T-helper 1 cell treated with Interleukin-12 subunit alpha and Interleukin-12 subunit beta and Interleukin-4 antibody, amounts not matched to agents 30 μg/mL and 1 μg/mL, for 36 hours (primary cell): ENCODE results near the gene NPY4R.
"Not testable (repeated sequence)": the region's sequence is repeated elsewhere in the genome, so short reads cannot be mapped to it uniquely, and the experiment has no call there.

ENCODE experiments used
- H3K27ac Mint-ChIP-seq: one replicate; pipeline ENCODE4 v1.8.0; 2021; ENCODE audit warnings: mild to moderate bottlenecking, mixed read lengths
- H3K27me3 Mint-ChIP-seq: one replicate; pipeline ENCODE4 v1.8.0; 2021; ENCODE audit warnings: low read depth, mixed read lengths
- H3K36me3 Mint-ChIP-seq: one replicate; pipeline ENCODE4 v1.8.0; 2021; ENCODE audit warnings: low read depth, mixed read lengths
- H3K4me1 Mint-ChIP-seq: one replicate; pipeline ENCODE4 v1.8.0; 2021; ENCODE audit warnings: low read depth, mixed read lengths
- H3K4me3 Mint-ChIP-seq: one replicate; pipeline ENCODE4 v1.8.0; 2021; ENCODE audit warnings: mild to moderate bottlenecking, moderate library complexity, mixed read lengths
- H3K9me3 Mint-ChIP-seq: one replicate; pipeline ENCODE4 v1.8.0; 2021; ENCODE audit warnings: mixed read lengths

The NPY4R gene

DNA sequence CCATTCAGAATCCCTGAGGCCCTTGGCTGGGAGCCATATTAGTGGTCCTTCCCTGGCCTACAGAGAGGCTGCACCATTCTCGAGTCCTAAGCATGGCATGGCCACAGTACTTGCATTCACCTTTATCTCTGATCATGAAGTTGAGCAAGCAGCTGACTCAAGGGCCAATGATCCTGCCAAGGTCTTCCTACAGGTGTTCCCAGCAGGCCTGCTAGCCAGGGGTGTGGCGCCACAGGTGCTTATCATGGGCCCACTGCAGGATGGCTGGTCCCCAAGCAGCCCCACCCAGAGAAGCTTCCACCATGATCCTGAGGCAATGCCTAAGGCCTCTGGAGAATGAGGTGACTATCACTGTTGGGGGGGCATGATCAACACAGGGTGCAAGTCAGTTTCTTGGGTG is 42.2 kb downstream of the NPY4R start:
- not testable (repeated sequence) for H3K4me3 Mint-ChIP-seq, H3K27me3 Mint-ChIP-seq, H3K36me3 Mint-ChIP-seq, H3K27ac Mint-ChIP-seq, H3K9me3 Mint-ChIP-seq, H3K4me1 Mint-ChIP-seq

DNA sequence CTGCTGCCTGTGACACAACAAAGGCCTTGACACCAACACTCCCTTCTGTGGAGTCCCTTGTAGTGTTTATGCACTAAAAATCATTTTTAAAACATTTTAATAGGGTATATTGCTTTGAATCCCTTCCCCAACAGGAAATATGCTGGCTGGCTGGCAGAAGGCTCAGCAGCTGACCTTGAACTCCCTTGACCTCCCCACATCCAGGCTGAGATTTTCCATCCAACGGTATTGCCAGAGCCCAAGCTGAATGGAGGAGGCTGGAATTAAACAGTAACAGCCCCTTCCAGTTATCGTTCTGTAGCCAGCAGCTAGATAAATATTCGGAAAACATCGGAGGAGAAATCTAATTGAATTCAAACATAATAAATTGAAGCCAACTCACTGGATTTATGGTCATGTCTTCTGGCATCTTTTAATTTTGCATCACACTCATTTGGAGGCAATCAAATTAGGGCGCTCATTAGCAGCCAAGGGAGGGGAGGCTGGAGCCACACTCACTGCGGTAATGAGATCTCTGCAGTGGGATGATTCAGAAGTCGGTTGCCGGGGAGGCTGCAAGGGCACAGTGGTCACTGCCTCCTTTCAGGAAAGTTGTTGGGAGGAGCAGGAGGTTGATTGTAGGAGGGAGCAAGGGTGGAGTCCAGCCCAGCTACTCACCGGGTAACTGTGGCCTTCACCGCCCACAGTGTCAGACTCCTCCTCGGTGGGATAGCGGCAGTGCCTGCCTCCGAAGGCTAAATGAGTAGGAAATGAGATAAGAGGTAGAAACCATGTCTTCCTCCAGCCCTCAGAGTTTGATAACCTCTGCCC is 46.0 kb downstream of the NPY4R start:
- H3K36me3 Mint-ChIP-seq, H3K9me3 Mint-ChIP-seq, H3K27ac Mint-ChIP-seq, H3K4me1 Mint-ChIP-seq, H3K4me3 Mint-ChIP-seq, H3K27me3 Mint-ChIP-seq: not testable (repeated sequence)

DNA sequence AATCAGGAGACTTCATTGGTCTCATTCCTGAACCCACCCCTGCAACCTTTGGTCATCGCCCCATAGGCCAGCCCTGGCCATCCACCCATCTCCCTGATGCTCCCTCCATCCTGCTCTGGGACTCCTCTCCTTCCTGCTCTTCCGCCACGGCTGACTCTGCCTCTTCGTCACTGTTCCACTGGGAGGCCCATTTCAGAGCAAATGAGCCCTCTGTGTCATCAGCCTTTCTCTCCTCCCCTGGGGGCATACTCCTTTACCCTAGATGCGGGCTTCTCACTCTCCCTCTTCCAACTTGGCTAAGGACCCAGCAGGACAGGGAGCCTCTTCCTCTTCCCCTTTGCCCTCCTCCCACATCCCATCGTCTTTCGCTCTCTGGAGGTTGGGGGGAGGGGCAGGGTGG is 47.5 kb downstream of the NPY4R start:
- not testable (repeated sequence) for H3K4me3 Mint-ChIP-seq, H3K27me3 Mint-ChIP-seq, H3K4me1 Mint-ChIP-seq, H3K36me3 Mint-ChIP-seq, H3K9me3 Mint-ChIP-seq, H3K27ac Mint-ChIP-seq

DNA sequence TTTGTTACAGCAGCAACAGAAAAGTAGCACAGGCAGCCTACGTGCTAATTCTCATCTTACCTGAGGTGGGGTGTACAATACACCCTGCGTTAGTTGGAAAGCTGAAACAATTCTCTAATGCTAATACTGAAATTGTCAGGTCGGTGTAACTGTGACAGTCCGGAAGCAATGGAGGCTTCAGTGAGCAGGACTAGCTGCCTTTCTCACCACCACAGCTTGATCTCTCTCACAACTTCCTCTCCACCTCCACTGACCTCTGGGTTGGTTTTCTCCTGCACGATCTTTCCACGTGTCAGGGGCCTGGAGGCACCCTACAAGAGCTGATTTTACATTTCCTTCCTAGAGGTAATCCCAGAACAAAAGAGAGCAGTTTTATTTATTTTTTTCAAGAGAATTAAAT is 50.5 kb downstream of the NPY4R start:
- H3K9me3 Mint-ChIP-seq, H3K36me3 Mint-ChIP-seq, H3K27me3 Mint-ChIP-seq, H3K27ac Mint-ChIP-seq, H3K4me3 Mint-ChIP-seq, H3K4me1 Mint-ChIP-seq: not testable (repeated sequence)

DNA sequence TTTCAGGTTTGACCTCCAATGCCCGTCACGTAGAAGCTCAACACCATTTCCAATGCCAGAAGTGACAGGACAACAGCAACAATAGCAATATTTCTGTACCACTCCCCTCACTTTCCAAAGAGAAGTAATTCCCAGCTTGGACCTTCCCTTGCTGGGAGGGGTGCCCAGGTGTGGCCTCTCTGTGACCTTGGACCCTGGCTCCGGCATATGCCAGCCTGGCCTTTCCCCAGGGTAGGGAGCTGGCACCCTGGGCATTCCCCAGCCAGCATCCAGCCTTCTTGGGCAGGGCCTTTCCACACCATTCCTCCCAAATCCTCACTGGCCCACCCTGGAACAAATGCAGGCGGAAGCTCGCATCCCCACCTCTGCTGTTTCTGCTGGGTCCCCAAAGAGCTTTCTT is 53.1 kb downstream of the NPY4R start:
- not testable (repeated sequence) for H3K4me1 Mint-ChIP-seq, H3K27ac Mint-ChIP-seq, H3K4me3 Mint-ChIP-seq, H3K9me3 Mint-ChIP-seq, H3K27me3 Mint-ChIP-seq, H3K36me3 Mint-ChIP-seq

DNA sequence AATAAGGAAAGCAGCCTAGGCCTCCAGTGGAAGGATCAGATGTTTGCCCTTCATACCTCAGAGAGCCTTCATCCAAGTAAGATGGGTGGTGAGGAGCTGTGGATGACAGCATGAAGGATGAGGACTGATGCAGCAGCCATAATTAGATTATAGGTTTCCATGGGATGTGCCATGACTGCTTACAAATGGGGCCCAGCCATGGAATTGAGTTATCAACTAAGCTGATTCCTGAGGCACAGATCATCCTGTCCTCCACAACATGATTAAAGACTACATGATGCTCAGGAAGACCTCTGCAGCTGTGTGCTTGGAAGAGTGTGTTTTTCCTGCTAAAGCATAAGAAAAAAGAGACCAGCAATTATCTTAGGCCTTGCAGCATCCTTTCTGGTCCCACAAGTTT is 54.6 kb downstream of the NPY4R start:
- H3K9me3 Mint-ChIP-seq, H3K27me3 Mint-ChIP-seq, H3K4me3 Mint-ChIP-seq, H3K36me3 Mint-ChIP-seq, H3K27ac Mint-ChIP-seq, H3K4me1 Mint-ChIP-seq: not testable (repeated sequence)
